HepG2 (cell line): Measurements from ENCODE around the gene SUOX. TPM values are rescaled to one million over a fixed set of nuclear protein-coding genes. Genes with fewer than 3 reads are reported as not detected.

ENCODE experiments used
- ATAC-seq: fragments of 200-7000 bp; cut with Tn5 transposase; 3 replicates; pipeline ENCODE4 v1.9.1; 2020; ENCODE audit warnings: mild to moderate bottlenecking, moderate library complexity
- BruUV-seq: library from RNA; stranded (reverse); fragments of 400-500 nt; replicated peaks from 2 replicates; lab custom pipeline; 2021; lab: Mats Ljungman, UMichigan
- CTCF ChIA-PET: fragments of 300-600 bp; formaldehyde crosslinking; extraction: SDS; loops from one replicate; lab custom pipeline; 2021; ENCODE audit warnings: low total read pairs, inconsistent platforms, low intra/inter-chr PET ratio; lab: Yijun Ruan, JAX
- POLR2A ChIA-PET: fragments of 350-600 bp; sonication (Branson Sonifier 250); formaldehyde crosslinking; loops from one replicate; lab custom pipeline; 2020; ENCODE audit warnings: antibody characterized with exemption, inconsistent platforms; lab: Yijun Ruan, JAX
- DNase-seq: peaks from one replicate; pipeline ENCODE4 v3.0.0-alpha.2; 2015; ENCODE audit warnings: low spot score
- FAIRE-seq: peaks from 3 replicates; lab custom pipeline; 2011; peaks lifted over from hg19 to GRCh38; lab: Jason Lieb, UNC
- H2AFZ ChIP-seq: one replicate; pipeline ENCODE4 v1.6.1; 2011; ENCODE audit warnings: low read length, inconsistent platforms
- H3K27ac ChIP-seq: fragments of 300-600 bp; 3 replicates; pipeline ENCODE4 v1.8.0; 2011; ENCODE audit warnings: mixed run types, mild to moderate bottlenecking, mixed read lengths, low read length, inconsistent platforms; ENCODE audit not compliant: insufficient read depth; ENCODE audit errors: extremely low read length
- H3K27me3 ChIP-seq, 2 experiments: fragments of 200-600 bp in 1 of 2; 2 replicates in 1 of 2; 3 replicates in 1 of 2; pipeline versions ENCODE4 v1.6.0 to v1.8.0; 2011; ENCODE audit warnings: low read length in 2 of 2, mild to moderate bottlenecking in 2 of 2, moderate library complexity in 2 of 2, inconsistent platforms in 1 of 2; ENCODE audit not compliant: insufficient read depth in 2 of 2, control insufficient read depth in 1 of 2
- H3K36me3 ChIP-seq, 2 experiments: fragments of 200-600 bp in 1 of 2; replicated peaks in 1 of 2; 2 replicates in 1 of 2; 3 replicates in 1 of 2; pipeline versions ENCODE4 v1.5.1 to v1.8.0; 2011; ENCODE audit warnings: low read length in 2 of 2, inconsistent platforms in 1 of 2; ENCODE audit not compliant: insufficient read depth in 2 of 2, control insufficient read depth in 1 of 2
- H3K4me1 ChIP-seq: 2 replicates; pipeline ENCODE4 v1.5.1; 2012; ENCODE audit warnings: low read length, inconsistent platforms; ENCODE audit not compliant: insufficient read depth
- H3K4me2 ChIP-seq: 2 replicates; pipeline ENCODE4 v1.6.0; 2011; ENCODE audit warnings: low read depth, low read length, inconsistent platforms
- H3K4me3 ChIP-seq, 3 experiments: fragments of 200-600 bp in 1 of 3; sonication (generic), shearing (Covaris generic) in 1 of 3; replicated peaks in 1 of 3; 2 replicates each; pipeline ENCODE4 v1.5.1; 2011 to 2016; ENCODE audit warnings: low read length in 3 of 3, inconsistent platforms in 2 of 3, low read depth in 2 of 3, mild to moderate bottlenecking in 2 of 3, control low read depth in 1 of 3, mixed read lengths in 1 of 3; ENCODE audit not compliant: insufficient read depth in 1 of 3
- H3K79me2 ChIP-seq: one replicate; pipeline ENCODE4 v1.6.1; 2011; ENCODE audit warnings: low read length, inconsistent platforms; ENCODE audit not compliant: insufficient read depth
- H3K9ac ChIP-seq: 2 replicates; pipeline ENCODE4 v1.6.0; 2011; ENCODE audit warnings: mild to moderate bottlenecking, low read depth, low read length, inconsistent platforms; ENCODE audit not compliant: insufficient read depth
- H3K9me3 ChIP-seq: 2 replicates; pipeline ENCODE4 v1.5.1; 2012; ENCODE audit warnings: mild to moderate bottlenecking, low read length
- H4K20me1 ChIP-seq: 2 replicates; pipeline ENCODE4 v1.6.0; 2011; ENCODE audit warnings: inconsistent platforms, mild to moderate bottlenecking, low read length, moderate library complexity; ENCODE audit not compliant: insufficient read depth
- FOXC1 ChIP-seq: sonication (generic); formaldehyde crosslinking; IDR thresholded peaks from 2 replicates; pipeline ENCODE4 v1.8.0; 2022; ENCODE audit warnings: mild to moderate bottlenecking, missing genetic modification reagents, borderline replicate concordance
- SETDB1 ChIP-seq: sonication (generic); formaldehyde crosslinking; IDR thresholded peaks from 2 replicates; pipeline ENCODE4 v1.5.1; 2020; ENCODE audit warnings: missing genetic modification reagents, mild to moderate bottlenecking, borderline replicate concordance
- SOX13 ChIP-seq, 3 experiments: fragments of 450-650 bp in 1 of 3; sonication (generic) in 1 of 3; formaldehyde crosslinking in 1 of 3; IDR thresholded peaks in 2 of 3; conservative IDR thresholded peaks in 1 of 3; 2 replicates each; pipeline versions ENCODE4 v1.5.0 to v1.6.1; 2016 to 2020; ENCODE audit warnings: antibody characterized with exemption in 1 of 3, mild to moderate bottlenecking in 1 of 3, missing compliant biosample characterization in 1 of 3, missing genetic modification reagents in 1 of 3, moderate library complexity in 1 of 3
- ZBTB40 ChIP-seq, 2 experiments: fragments of 450-650 bp in 1 of 2; sonication (generic) in 1 of 2; formaldehyde crosslinking in 1 of 2; IDR thresholded peaks; 2 replicates each; pipeline versions ENCODE4 v1.6.1 to v1.8.0; 2016 to 2022; ENCODE audit warnings: antibody characterized with exemption in 1 of 2, mild to moderate bottlenecking in 1 of 2, missing genetic modification reagents in 1 of 2
- ZNF160 ChIP-seq: sonication (generic); formaldehyde crosslinking; IDR thresholded peaks from 2 replicates; pipeline ENCODE4 v1.8.0; 2022; ENCODE audit warnings: mild to moderate bottlenecking, inconsistent platforms, missing genetic modification reagents
- ZNF800 ChIP-seq: sonication (generic); formaldehyde crosslinking; IDR thresholded peaks from 2 replicates; pipeline ENCODE4 v1.4.0; 2020; ENCODE audit warnings: missing genetic modification reagents
- ZNF891 ChIP-seq: sonication (generic); formaldehyde crosslinking; IDR thresholded peaks from 2 replicates; pipeline ENCODE4 v1.5.0; 2020; ENCODE audit warnings: mild to moderate bottlenecking, missing genetic modification reagents
- WGBS: methylation state at CpG from one replicate; pipeline ENCODE4 v1.1.6; 2017; ENCODE audit warnings: low lambda C conversion rate; 5-methylcytosine and 5-hydroxymethylcytosine counted together
- in situ Hi-C: cut with HindIII; loops from 2 replicates; pipeline ENCODE4 v1.10.0; 2017; ENCODE audit warnings: low pct_unique_long_range_greater_than_20kb; ENCODE audit not compliant: extremely low pct_ligation_motif_present
- intact Hi-C: fragments of 100-400 bp; cut with micrococcal nuclease; formaldehyde crosslinking; loops from one replicate; pipeline ENCODE4 v1.10.0; 2022; ENCODE audit not compliant: unreplicated experiment
- polyA plus RNA-seq, 8 experiments: library from polyadenylated mRNA; depleted of rRNA in 3 of 8; stranded (reverse) in 7 of 8; unstranded in 1 of 8; fragments of >200 nt; fragmentation: Illumina TruSeq in 4 of 8; extraction: Trizol in 4 of 8; gene quantifications; 2 replicates each; pipeline versions ENCODE4 v1.2.1 to v1.2.3, GENCODE V29; 2011 to 2016; ENCODE audit warnings: low read depth in 4 of 8, missing spikeins in 1 of 8, mixed read lengths in 1 of 8; ENCODE audit not compliant: insufficient read depth in 1 of 8
- total RNA-seq, 5 experiments: library from RNA; depleted of rRNA; stranded (reverse); fragments of >200 nt; fragmentation: Illumina TruSeq; extraction: Trizol; gene quantifications; 2 replicates each; pipeline ENCODE4 v1.2.3, GENCODE V29; 2016; ENCODE audit warnings: low read depth in 1 of 5

SUOX gene
- total and polyA plus RNA-seq, 2 of the 13 experiments (the other 11 are each of a cell fraction or from before 2014, with no cell fraction given): 23.9 to 25.9 TPM

GRCh38 chr12:56013482-56013881 lies 16.4 kb downstream of the SUOX start:
- CTCF ChIA-PET: no interaction called here
- no peak overlapping the region for H3K4me3 ChIP-seq
- TF ChIP-seq ZNF891 (no peak), SOX13 (IDR thresholded peaks at IDR 0.05) (no peak), SOX13 (CRISPR knock-in tag; conservative IDR thresholded peaks at IDR 0.05 in 1 of 2, IDR thresholded peaks at IDR 0.05 in 1 of 2) (peak in 1 of 2 experiments; percentile 8; a peak in 1 of 4 replicates), ZNF800 (CRISPR knock-in tag) (no peak), FOXC1 (CRISPR knock-in tag) (0 out of 2 replicates have a peak, but pooled peaks have one; percentile 7), SETDB1 (CRISPR knock-in tag) (no peak), ZNF160 (CRISPR knock-in tag) (no peak), ZBTB40 (IDR thresholded peaks at IDR 0.05) (no peak), ZBTB40 (CRISPR knock-in tag; IDR thresholded peaks at IDR 0.05) (no peak)

More at GRCh38 chr12:56013482-56013881, 16.4 kb downstream of the SUOX start:
- H3K79me2 ChIP-seq: no peaks in the 10 kb centered on the region
- intact Hi-C loops: no loop called here
- FAIRE-seq (peak; percentile 59), ATAC-seq (peak; percentile 18; the same call in 2 of the 3 replicates), DNase-seq (no peak)
- no peaks in the 10 kb centered on the region for H4K20me1 ChIP-seq
- H2AFZ ChIP-seq: no peak overlapping the region
- no peak overlapping the region for H3K9ac ChIP-seq
- no peaks in the 10 kb centered on the region; a peak in 1 of 5 replicates for H3K36me3 ChIP-seq
- peak overlapping the region; percentile 23; the same call in 1 of the 2 replicates for H3K4me2 ChIP-seq
- POLR2A ChIA-PET: interaction anchor here (1.9 to 3.0 kb wide), 2 partner anchors 17 to 39 kb away, joined by 8 to 10 read pairs; partner anchors contain the start of genes RAB5B and SUOX
- 61% methylated on average over 5 of the region's 5 CpGs for WGBS
- H3K9me3 ChIP-seq: no peaks in the 10 kb centered on the region
- BruUV-seq: no TSS peak
- H3K27ac ChIP-seq: peak overlapping the region; percentile 68
- H3K4me1 ChIP-seq: peaks cover 78% of the 10 kb centered on the region
- no peaks in the 10 kb centered on the region for H3K27me3 ChIP-seq
- in situ Hi-C loops: no loop called here
